ENCODE results near the gene MPLKIP.

GRCh38 chr7:40177071-40177470 lies 42.6 kb upstream of the MPLKIP start:
- TF ChIP-seq, protein P1, sequence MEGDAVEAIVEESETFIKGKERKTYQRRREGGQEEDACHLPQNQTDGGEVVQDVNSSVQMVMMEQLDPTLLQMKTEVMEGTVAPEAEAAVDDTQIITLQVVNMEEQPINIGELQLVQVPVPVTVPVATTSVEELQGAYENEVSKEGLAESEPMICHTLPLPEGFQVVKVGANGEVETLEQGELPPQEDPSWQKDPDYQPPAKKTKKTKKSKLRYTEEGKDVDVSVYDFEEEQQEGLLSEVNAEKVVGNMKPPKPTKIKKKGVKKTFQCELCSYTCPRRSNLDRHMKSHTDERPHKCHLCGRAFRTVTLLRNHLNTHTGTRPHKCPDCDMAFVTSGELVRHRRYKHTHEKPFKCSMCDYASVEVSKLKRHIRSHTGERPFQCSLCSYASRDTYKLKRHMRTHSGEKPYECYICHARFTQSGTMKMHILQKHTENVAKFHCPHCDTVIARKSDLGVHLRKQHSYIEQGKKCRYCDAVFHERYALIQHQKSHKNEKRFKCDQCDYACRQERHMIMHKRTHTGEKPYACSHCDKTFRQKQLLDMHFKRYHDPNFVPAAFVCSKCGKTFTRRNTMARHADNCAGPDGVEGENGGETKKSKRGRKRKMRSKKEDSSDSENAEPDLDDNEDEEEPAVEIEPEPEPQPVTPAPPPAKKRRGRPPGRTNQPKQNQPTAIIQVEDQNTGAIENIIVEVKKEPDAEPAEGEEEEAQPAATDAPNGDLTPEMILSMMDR (IDR thresholded peaks at IDR 0.05): no peak
- TF ChIP-seq POLR2A (IDR thresholded peaks at IDR 0.05) (no peak), POLR2AphosphoS5 (IDR thresholded peaks at IDR 0.05) (no peak), EP300 (IDR thresholded peaks at IDR 0.05) (no peak)

All from stomach (tissue), 4 donors.